Neuronal stem cell (in vitro differentiated cells): Measurements from ENCODE around the gene STX1A.
A peak's percentile ranks its signal among the peaks of the same experiment; 100 is the strongest.

Source experiments
- DNase-seq: peaks from one replicate; pipeline ENCODE4 v3.0.0-alpha.2; 2013; ENCODE audit warnings: low spot score
- H2AFZ ChIP-seq: one replicate; pipeline ENCODE4 v1.6.1; 2013; ENCODE audit warnings: mild to moderate bottlenecking, low read length, inconsistent platforms
- H2AK5ac ChIP-seq: 2 replicates; pipeline ENCODE4 v1.6.1; 2013; ENCODE audit warnings: low read depth, mild to moderate bottlenecking, inconsistent platforms, low read length, moderate library complexity, mixed read lengths
- H2BK120ac ChIP-seq: 2 replicates; pipeline ENCODE4 v1.6.1; 2013; ENCODE audit warnings: low read depth, mild to moderate bottlenecking, inconsistent platforms, low read length, moderate library complexity, mixed read lengths
- H2BK12ac ChIP-seq: one replicate; pipeline ENCODE4 v1.6.1; 2013; ENCODE audit warnings: low read length, inconsistent platforms
- H2BK15ac ChIP-seq: 2 replicates; pipeline ENCODE4 v1.6.1; 2013; ENCODE audit warnings: mild to moderate bottlenecking, low read length, inconsistent platforms, mixed read lengths
- H2BK5ac ChIP-seq: one replicate; pipeline ENCODE4 v1.6.1; 2013; ENCODE audit warnings: inconsistent platforms, mild to moderate bottlenecking, low read length, moderate library complexity
- H3K14ac ChIP-seq: one replicate; pipeline ENCODE4 v1.6.1; 2013; ENCODE audit warnings: low read length, inconsistent platforms
- H3K18ac ChIP-seq: 2 replicates; pipeline ENCODE4 v1.6.1; 2013; ENCODE audit warnings: low read length, inconsistent platforms
- H3K23ac ChIP-seq: 2 replicates; pipeline ENCODE4 v1.6.1; 2013; ENCODE audit warnings: low read depth, mild to moderate bottlenecking, mixed read lengths, low read length, inconsistent platforms; ENCODE audit not compliant: poor library complexity
- H3K27ac ChIP-seq: replicated peaks from 3 replicates; pipeline ENCODE4 v1.5.1; 2013; ENCODE audit warnings: low read length, inconsistent platforms
- H3K27me3 ChIP-seq, 3 experiments: 2 replicates each; pipeline ENCODE4 v1.6.1; 2013; ENCODE audit warnings: low read length in 3 of 3, mild to moderate bottlenecking in 2 of 3, inconsistent platforms in 1 of 3, low read depth in 1 of 3, mixed read lengths in 1 of 3, moderate library complexity in 1 of 3; ENCODE audit not compliant: control insufficient read depth in 3 of 3, insufficient read depth in 3 of 3
- H3K36me3 ChIP-seq, 2 donors: replicated peaks in 1 of 2; 2 replicates each; pipeline ENCODE4 v1.6.1; 2013; ENCODE audit warnings: low read length in 2 of 2; ENCODE audit not compliant: control insufficient read depth in 2 of 2, insufficient read depth in 2 of 2
- H3K4ac ChIP-seq: 2 replicates; pipeline ENCODE4 v1.6.1; 2013; ENCODE audit warnings: inconsistent platforms, mild to moderate bottlenecking, low read length, moderate library complexity
- H3K4me1 ChIP-seq, 2 donors: 1 replicate in 1 of 2; 2 replicates in 1 of 2; pipeline ENCODE4 v1.6.1; 2013; ENCODE audit warnings: low read length in 2 of 2, low read depth in 1 of 2; ENCODE audit not compliant: control insufficient read depth in 2 of 2, insufficient read depth in 1 of 2
- H3K4me2 ChIP-seq: one replicate; pipeline ENCODE4 v1.6.1; 2013; ENCODE audit warnings: mild to moderate bottlenecking, low read length, inconsistent platforms; ENCODE audit not compliant: insufficient read depth, poor library complexity, severe bottlenecking
- H3K4me3 ChIP-seq, 2 donors: 2 replicates each; pipeline ENCODE4 v1.5.1; 2013; ENCODE audit warnings: low read length in 2 of 2, mild to moderate bottlenecking in 2 of 2, inconsistent platforms in 1 of 2, moderate library complexity in 1 of 2
- H3K79me1 ChIP-seq: one replicate; pipeline ENCODE4 v1.6.1; 2013; ENCODE audit warnings: low read depth, mild to moderate bottlenecking, inconsistent platforms, low read length, moderate library complexity
- H3K9ac ChIP-seq: one replicate; pipeline ENCODE4 v1.6.1; 2013; ENCODE audit warnings: mild to moderate bottlenecking, low read depth, low read length, inconsistent platforms; ENCODE audit not compliant: poor library complexity
- H3K9me3 ChIP-seq, 2 donors: replicated peaks in 1 of 2; 2 replicates each; pipeline versions ENCODE3 to v1.6.1; 2013; ENCODE audit warnings: low read length in 2 of 2, mild to moderate bottlenecking in 2 of 2, inconsistent platforms in 1 of 2, low read depth in 1 of 2, mixed read lengths in 1 of 2, moderate library complexity in 1 of 2; ENCODE audit not compliant: control insufficient read depth in 2 of 2, insufficient read depth in 1 of 2
- H4K8ac ChIP-seq: one replicate; pipeline ENCODE4 v1.6.1; 2013; ENCODE audit warnings: low read depth, mild to moderate bottlenecking, inconsistent platforms, low read length, moderate library complexity
- H4K91ac ChIP-seq: one replicate; pipeline ENCODE4 v1.6.1; 2013; ENCODE audit warnings: low read length, low read depth, mild to moderate bottlenecking, inconsistent platforms; ENCODE audit not compliant: poor library complexity
- WGBS, 2 donors: extraction: QIAGEN DNeasy Blood & Tissue Kit; methylation state at CpG; one replicate each; pipeline ENCODE4 v1.1.7; 2013; ENCODE audit warnings: missing lambda C conversion rate in 2 of 2, mixed read lengths in 1 of 2; ENCODE audit not compliant: insufficient read length in 2 of 2, insufficient replicate concordance in 1 of 2; ENCODE audit errors: extremely low coverage in 2 of 2; 5-methylcytosine and 5-hydroxymethylcytosine counted together

Gene STX1A

GRCh38 chr7:73727952-73728351, 8.5 kb upstream of the STX1A start:
- Histone ChIP-seq H2BK5ac (no peak overlapping the region), H4K91ac (no peak overlapping the region), H3K4me1 (peaks cover 0 to 5% of the 10 kb centered on the region in 2 donors), H3K14ac (no peak overlapping the region), H2AK5ac (no peak overlapping the region), H4K8ac (no peak overlapping the region), H3K9ac (no peak overlapping the region), H2BK15ac (no peak overlapping the region), H3K4me3 (no peak overlapping the region), H3K9me3 (no peaks in the 10 kb centered on the region), H3K79me1 (no peaks in the 10 kb centered on the region), H2AFZ (no peak overlapping the region), H2BK120ac (no peak overlapping the region), H3K27me3 (peaks cover 0 to 17% (median 0%) of the 10 kb centered on the region in 3 experiments), H3K36me3 (no peaks in the 10 kb centered on the region), H3K27ac (no peak overlapping the region), H2BK12ac (no peak overlapping the region), H3K4ac (no peak overlapping the region), H3K23ac (no peak overlapping the region), H3K18ac (no peak overlapping the region), H3K4me2 (no peak overlapping the region)
- WGBS, 2 donors: no CpG with 5 or more reads among the region's 3 CpGs
- DNase-seq: no peak

DNA sequence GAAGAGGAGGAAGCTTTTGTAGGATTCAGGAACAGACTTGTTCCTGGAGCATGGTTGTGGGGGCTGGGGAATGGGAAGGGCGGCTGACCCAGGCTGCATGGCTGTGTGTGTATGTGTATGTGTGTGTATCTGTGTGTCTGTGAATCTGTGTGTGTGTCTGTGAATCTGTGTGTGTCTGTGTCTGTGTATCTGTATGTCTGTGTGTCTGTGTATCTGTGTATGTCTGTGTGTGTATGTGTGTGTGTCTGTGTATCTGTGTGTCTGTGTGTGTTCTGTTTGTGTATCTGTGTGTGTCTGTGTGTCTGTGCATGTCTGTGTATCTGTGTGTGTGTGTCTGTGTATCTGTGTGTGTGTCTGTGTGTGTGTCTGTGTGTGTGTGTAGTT, 6.6 kb upstream of the STX1A start:
- H3K27me3 ChIP-seq: peaks cover 0 to 25% (median 0%) of the 10 kb centered on the region in 3 experiments
- no peak overlapping the region for H2BK5ac ChIP-seq
- DNase-seq: no peak
- H3K23ac ChIP-seq: no peak overlapping the region
- no peak overlapping the region for H2BK120ac ChIP-seq
- peak overlapping the region; percentile 23 for H2AK5ac ChIP-seq
- peaks cover 0 to 5% of the 10 kb centered on the region in 2 donors for H3K4me1 ChIP-seq
- H3K4ac ChIP-seq: no peak overlapping the region
- no peak overlapping the region for H3K14ac ChIP-seq
- no peak overlapping the region for H4K91ac ChIP-seq
- H2BK15ac ChIP-seq: no peak overlapping the region
- WGBS, 2 donors: no CpG with 5 or more reads among the region's 1 CpG
- H3K36me3 ChIP-seq: no peaks in the 10 kb centered on the region
- no peaks in the 10 kb centered on the region for H3K79me1 ChIP-seq
- no peak overlapping the region for H3K4me3 ChIP-seq
- H3K18ac ChIP-seq: no peak overlapping the region
- no peak overlapping the region for H3K27ac ChIP-seq
- no peak overlapping the region for H3K9ac ChIP-seq
- no peak overlapping the region for H2AFZ ChIP-seq
- H4K8ac ChIP-seq: no peak overlapping the region
- H2BK12ac ChIP-seq: peak overlapping the region; percentile 59
- H3K4me2 ChIP-seq: no peak overlapping the region
- no peaks in the 10 kb centered on the region for H3K9me3 ChIP-seq

GRCh38 chr7:73723813-73724212, 4.3 kb upstream of the STX1A start:
- no peak overlapping the region for H3K4me3 ChIP-seq

GRCh38 chr7:73722785-73723184, 3.3 kb upstream of the STX1A start:
- Histone ChIP-seq H3K9me3 (no peaks in the 10 kb centered on the region), H3K27me3 (peaks cover 0 to 33% (median 8%) of the 10 kb centered on the region in 3 experiments), H2BK12ac (no peak overlapping the region), H2AK5ac (no peak overlapping the region), H2BK15ac (no peak overlapping the region), H3K79me1 (peaks cover 8% of the 10 kb centered on the region), H4K91ac (no peak overlapping the region), H3K9ac (no peak overlapping the region), H3K27ac (no peak overlapping the region), H4K8ac (no peak overlapping the region), H3K4me3 (no peak overlapping the region), H2AFZ (no peak overlapping the region), H3K4ac (no peak overlapping the region), H3K23ac (no peak overlapping the region), H3K4me2 (no peak overlapping the region), H3K36me3 (no peaks in the 10 kb centered on the region), H3K18ac (no peak overlapping the region), H2BK5ac (no peak overlapping the region), H3K14ac (no peak overlapping the region), H3K4me1 (peaks cover 0 to 4% of the 10 kb centered on the region in 2 donors), H2BK120ac (no peak overlapping the region)
- DNase-seq: no peak
- WGBS, 2 donors: no CpG with 5 or more reads among the region's 6 CpGs

More at GRCh38 chr7:73723813-73724212, 4.3 kb upstream of the STX1A start:
- Histone ChIP-seq H3K23ac (no peak overlapping the region), H3K9me3 (no peaks in the 10 kb centered on the region), H4K91ac (no peak overlapping the region), H3K27ac (no peak overlapping the region), H3K27me3 (peaks cover 0 to 33% (median 6%) of the 10 kb centered on the region in 3 experiments), H3K4ac (no peak overlapping the region), H3K14ac (no peak overlapping the region), H2BK15ac (no peak overlapping the region), H3K4me2 (no peak overlapping the region), H3K18ac (no peak overlapping the region), H2BK5ac (no peak overlapping the region), H2BK120ac (no peak overlapping the region), H2AFZ (no peak overlapping the region), H3K79me1 (peaks cover 5% of the 10 kb centered on the region), H4K8ac (no peak overlapping the region), H3K4me1 (no peaks in the 10 kb centered on the region), H2BK12ac (no peak overlapping the region), H2AK5ac (no peak overlapping the region), H3K9ac (no peak overlapping the region), H3K36me3 (no peaks in the 10 kb centered on the region)
- DNase-seq: no peak
- no CpG with 5 or more reads among the region's 3 CpGs for WGBS, 2 donors
